ENCODE data around the gene MBNL1.

MBNL1 gene

DNA sequence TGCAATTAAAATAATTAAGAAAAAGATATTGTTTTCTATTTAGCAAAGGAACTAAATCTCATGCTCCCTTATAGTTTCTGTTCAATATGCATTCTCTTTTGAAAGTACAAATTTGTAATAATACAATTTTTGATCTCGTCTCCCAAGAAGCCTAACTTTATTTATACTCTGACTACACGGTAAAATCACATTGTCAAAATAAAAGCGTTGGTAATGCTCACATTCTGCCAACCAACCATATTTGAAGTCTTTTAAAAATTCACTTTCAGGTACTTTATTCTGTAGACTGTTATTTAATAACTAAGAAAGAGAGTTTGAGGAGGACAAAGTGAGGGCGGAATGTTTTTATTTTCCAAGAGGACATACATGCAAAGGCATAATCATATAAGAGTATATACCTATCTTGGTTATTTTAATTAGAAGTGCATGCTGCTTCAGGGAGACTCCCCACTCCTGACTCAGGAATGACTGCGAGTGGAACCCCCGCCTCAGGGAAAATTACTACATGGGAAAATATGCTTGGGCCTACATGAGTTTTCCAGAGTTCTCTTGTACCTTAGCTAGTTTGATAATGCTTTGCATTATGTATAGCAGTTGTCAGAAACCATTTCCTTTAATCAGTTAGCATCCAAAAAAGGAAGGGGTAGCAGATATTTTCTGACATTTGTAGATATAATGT lies 19.3 kb downstream of the MBNL1 start:
- Histone ChIP-seq H4K20me1 (ENCODE audit: insufficient read depth, low read length) (peaks cover 64% of the 10 kb centered on the region), H3K9me3 (replicated peaks; ENCODE audit: insufficient read depth, low read length) (no peaks in the 10 kb centered on the region), H3K9ac (ENCODE audit: low read length) (no peak overlapping the region), H3K27ac (ENCODE audit: low read length) (no peak overlapping the region), H3K4me3 (ENCODE audit: low read length) (no peak overlapping the region), H2AFZ (ENCODE audit: low read length) (no peak overlapping the region), H3F3A (ENCODE audit: insufficient read depth, low read length) (peaks cover 15% of the 10 kb centered on the region), H3K9me2 (replicated peaks; ENCODE audit: insufficient read depth, low read length) (no peaks in the 10 kb centered on the region), H3K79me2 (ENCODE audit: low read length) (peaks cover 97% of the 10 kb centered on the region), H3K4me2 (ENCODE audit: low read depth, low read length) (no peak overlapping the region), H3K27me3 (replicated peaks; ENCODE audit: insufficient read depth, low read length) (no peaks in the 10 kb centered on the region), H3K36me3 (replicated peaks; ENCODE audit: insufficient read depth, low read length) (no peaks in the 10 kb centered on the region; the same call in 1 of the 2 replicates), H3K4me1 (ENCODE audit: low read length) (peaks cover 38% of the 10 kb centered on the region)
- no peak for DNase-seq
- TF ChIP-seq EZH2phosphoT487 (IDR thresholded peaks at IDR 0.05; ENCODE audit: low read length) (no peak), EZH2 (optimal IDR thresholded peaks at IDR 0.05; ENCODE audit: low read depth, low read length) (no peak)
- TF ChIP-seq, protein P1, sequence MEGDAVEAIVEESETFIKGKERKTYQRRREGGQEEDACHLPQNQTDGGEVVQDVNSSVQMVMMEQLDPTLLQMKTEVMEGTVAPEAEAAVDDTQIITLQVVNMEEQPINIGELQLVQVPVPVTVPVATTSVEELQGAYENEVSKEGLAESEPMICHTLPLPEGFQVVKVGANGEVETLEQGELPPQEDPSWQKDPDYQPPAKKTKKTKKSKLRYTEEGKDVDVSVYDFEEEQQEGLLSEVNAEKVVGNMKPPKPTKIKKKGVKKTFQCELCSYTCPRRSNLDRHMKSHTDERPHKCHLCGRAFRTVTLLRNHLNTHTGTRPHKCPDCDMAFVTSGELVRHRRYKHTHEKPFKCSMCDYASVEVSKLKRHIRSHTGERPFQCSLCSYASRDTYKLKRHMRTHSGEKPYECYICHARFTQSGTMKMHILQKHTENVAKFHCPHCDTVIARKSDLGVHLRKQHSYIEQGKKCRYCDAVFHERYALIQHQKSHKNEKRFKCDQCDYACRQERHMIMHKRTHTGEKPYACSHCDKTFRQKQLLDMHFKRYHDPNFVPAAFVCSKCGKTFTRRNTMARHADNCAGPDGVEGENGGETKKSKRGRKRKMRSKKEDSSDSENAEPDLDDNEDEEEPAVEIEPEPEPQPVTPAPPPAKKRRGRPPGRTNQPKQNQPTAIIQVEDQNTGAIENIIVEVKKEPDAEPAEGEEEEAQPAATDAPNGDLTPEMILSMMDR (IDR thresholded peaks at IDR 0.05; ENCODE audit: low read length): no peak

- peaks cover 97% of the 10 kb centered on the region for H3K79me2 ChIP-seq (ENCODE audit: low read length)
- TF ChIP-seq, protein P1 (IDR thresholded peaks at IDR 0.05; ENCODE audit: low read length): no peak
- TF ChIP-seq EZH2 (optimal IDR thresholded peaks at IDR 0.05; ENCODE audit: low read depth, low read length) (no peak), EZH2phosphoT487 (IDR thresholded peaks at IDR 0.05; ENCODE audit: low read length) (no peak)
- H3K9me2 ChIP-seq (replicated peaks; ENCODE audit: insufficient read depth, low read length): no peaks in the 10 kb centered on the region
- peaks cover 9% of the 10 kb centered on the region for H3F3A ChIP-seq (ENCODE audit: insufficient read depth, low read length)
- H3K9ac ChIP-seq (ENCODE audit: low read length): no peak overlapping the region
- H3K27me3 ChIP-seq (replicated peaks; ENCODE audit: insufficient read depth, low read length): no peaks in the 10 kb centered on the region
- H4K20me1 ChIP-seq (ENCODE audit: insufficient read depth, low read length): peaks cover 68% of the 10 kb centered on the region
- H3K4me3 ChIP-seq (ENCODE audit: low read length): no peak overlapping the region
- no peaks in the 10 kb centered on the region for H3K9me3 ChIP-seq (replicated peaks; ENCODE audit: insufficient read depth, low read length)
- H3K4me1 ChIP-seq (ENCODE audit: low read length): peaks cover 37% of the 10 kb centered on the region
- no peak overlapping the region for H3K27ac ChIP-seq (ENCODE audit: low read length)
- H3K36me3 ChIP-seq (replicated peaks; ENCODE audit: insufficient read depth, low read length): no peaks in the 10 kb centered on the region; the same call in 1 of the 2 replicates
- H2AFZ ChIP-seq (ENCODE audit: low read length): no peak overlapping the region
- H3K4me2 ChIP-seq (ENCODE audit: low read depth, low read length): no peak overlapping the region
- no peak for DNase-seq
These were observed 20.0 kb downstream of the MBNL1 start for GRCh38 chr3:152288681-152289080.

DNA sequence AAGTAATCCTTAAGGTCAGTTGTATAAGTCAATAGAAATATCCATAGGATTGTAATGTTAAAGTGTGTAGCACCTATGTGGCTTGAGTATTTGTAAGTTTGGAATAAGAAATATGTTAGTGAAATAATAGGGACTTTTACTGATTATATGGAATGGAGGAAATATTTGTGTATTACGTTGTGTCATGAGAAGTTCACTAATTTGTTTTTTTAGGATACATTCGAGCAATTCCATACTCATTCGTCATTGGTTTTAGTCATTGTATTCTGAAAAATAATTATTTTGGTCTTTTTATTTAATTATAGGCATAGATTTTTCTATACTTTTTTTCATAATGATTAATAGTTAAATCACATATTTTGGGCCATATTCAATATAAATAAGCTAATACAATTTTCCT lies 21.0 kb downstream of the MBNL1 start:
- Histone ChIP-seq H3F3A (ENCODE audit: insufficient read depth, low read length) (0 out of 2 replicates have a peak, but pooled peaks cover 6% of the 10 kb centered on the region), H3K79me2 (ENCODE audit: low read length) (peaks cover 97% of the 10 kb centered on the region), H2AFZ (ENCODE audit: low read length) (no peak overlapping the region), H3K4me2 (ENCODE audit: low read depth, low read length) (no peak overlapping the region), H3K27me3 (replicated peaks; ENCODE audit: insufficient read depth, low read length) (no peaks in the 10 kb centered on the region), H3K9me2 (replicated peaks; ENCODE audit: insufficient read depth, low read length) (no peaks in the 10 kb centered on the region), H3K9me3 (replicated peaks; ENCODE audit: insufficient read depth, low read length) (no peaks in the 10 kb centered on the region), H3K27ac (ENCODE audit: low read length) (no peak overlapping the region), H3K4me1 (ENCODE audit: low read length) (peaks cover 35% of the 10 kb centered on the region), H3K9ac (ENCODE audit: low read length) (no peak overlapping the region), H3K4me3 (ENCODE audit: low read length) (no peak overlapping the region), H4K20me1 (ENCODE audit: insufficient read depth, low read length) (peaks cover 68% of the 10 kb centered on the region), H3K36me3 (replicated peaks; ENCODE audit: insufficient read depth, low read length) (no peaks in the 10 kb centered on the region; the same call in 1 of the 2 replicates)
- DNase-seq: no peak
- TF ChIP-seq, protein P1 (IDR thresholded peaks at IDR 0.05; ENCODE audit: low read length): no peak
- TF ChIP-seq EZH2 (optimal IDR thresholded peaks at IDR 0.05; ENCODE audit: low read depth, low read length): no peak
- TF ChIP-seq EZH2phosphoT487 (IDR thresholded peaks at IDR 0.05; ENCODE audit: low read length): no peak
